ENCODE results near the gene MSI2.
A peak's percentile ranks its signal among the peaks of the same experiment; 100 is the strongest.

Gene MSI2

GRCh38 chr17:57400648-57401047 is 144.3 kb downstream of the MSI2 start:
- DNase-seq: no peak

GRCh38 chr17:57401556-57402488 is 145.5 kb downstream of the MSI2 start:
- DNase-seq: no peak

- no peak for DNase-seq
Measured at GRCh38 chr17:57402681-57403180, 146.4 kb downstream of the MSI2 start.

- no peak for DNase-seq
Measured at GRCh38 chr17:57403236-57403635, 146.9 kb downstream of the MSI2 start.

- DNase-seq: no peak
Measured at GRCh38 chr17:57404073-57404472, 147.8 kb downstream of the MSI2 start.

- DNase-seq: no peak
Measured at GRCh38 chr17:57404795-57405490, 148.6 kb downstream of the MSI2 start.

- no peak for DNase-seq
Measured at GRCh38 chr17:57405491-57406072, 149.3 kb downstream of the MSI2 start.

- no peak for DNase-seq
Measured at GRCh38 chr17:57406131-57406980, 150.0 kb downstream of the MSI2 start.

- DNase-seq: no peak
Measured at GRCh38 chr17:57406981-57407286, 150.6 kb downstream of the MSI2 start.

GRCh38 chr17:57407287-57408070 is 151.2 kb downstream of the MSI2 start:
- DNase-seq: no peak

GRCh38 chr17:57408071-57408811 is 151.9 kb downstream of the MSI2 start:
- peak; percentile 23 for DNase-seq

GRCh38 chr17:57410169-57410568 is 153.8 kb downstream of the MSI2 start:
- no peak for DNase-seq

GRCh38 chr17:57412520-57413096 is 156.3 kb downstream of the MSI2 start:
- DNase-seq: no peak

GRCh38 chr17:57413848-57414651 is 157.7 kb downstream of the MSI2 start:
- no peak for DNase-seq

GRCh38 chr17:57415751-57416207 is 159.5 kb downstream of the MSI2 start:
- DNase-seq: no peak

GRCh38 chr17:57416369-57416768 is 160.0 kb downstream of the MSI2 start:
- DNase-seq: no peak

GRCh38 chr17:57417956-57418355 is 161.6 kb downstream of the MSI2 start:
- no peak for DNase-seq

GRCh38 chr17:57418463-57419246 is 162.3 kb downstream of the MSI2 start:
- DNase-seq: no peak

All from CD4-positive, alpha-beta T cell treated with Interleukin-6 for 4 hours (primary cell).